Measurements from ENCODE around the gene ANKRD33B. TPM values are rescaled to one million over a fixed set of nuclear protein-coding genes. Genes with fewer than 3 reads are reported as not detected.

ANKRD33B gene
- total RNA-seq, 2 donors from 2014 or later, result 4.1 to 7.4 TPM

- WGBS, result 89% methylated on average over 14 of the region's 14 CpGs
- Histone ChIP-seq H3K27ac (no peak overlapping the region), H3K4me3 (no peak overlapping the region), H3K9me3 (no peaks in the 10 kb centered on the region), H3K27me3 (replicated peaks; ENCODE audit: insufficient read depth) (no peaks in the 10 kb centered on the region), H3K4me1 (replicated peaks) (no peaks in the 10 kb centered on the region), H3K36me3 (peaks cover 0 to 5% of the 10 kb centered on the region in 2 donors)
- intact Hi-C loops (cut with DNase I), result no loop called here
- DNase-seq (ENCODE audit: low spot score), result no peak
- TF ChIP-seq POLR2AphosphoS5 (IDR thresholded peaks at IDR 0.05) (no peak), CTCF (IDR thresholded peaks at IDR 0.05) (no peak), POLR2A (IDR thresholded peaks at IDR 0.05) (no peak)
Measured at GRCh38 chr5:10675177-10675700, 111.4 kb downstream of the ANKRD33B start.

GRCh38 chr5:10676224-10676623 is 112.4 kb downstream of the ANKRD33B start:
- Histone ChIP-seq H3K9me3 (no peaks in the 10 kb centered on the region), H3K4me3 (no peak overlapping the region), H3K36me3 (peaks cover 0 to 5% of the 10 kb centered on the region in 2 donors), H3K27me3 (replicated peaks; ENCODE audit: insufficient read depth) (no peaks in the 10 kb centered on the region), H3K4me1 (replicated peaks) (no peaks in the 10 kb centered on the region), H3K27ac (no peak overlapping the region)
- WGBS, result 69% methylated on average over 4 of the region's 4 CpGs
- intact Hi-C loops (cut with DNase I), result no loop called here
- DNase-seq (ENCODE audit: low spot score), result no peak
- no peak for TF ChIP-seq CTCF (IDR thresholded peaks at IDR 0.05)
- TF ChIP-seq POLR2AphosphoS5 (IDR thresholded peaks at IDR 0.05), result no peak
- no peak for TF ChIP-seq POLR2A (IDR thresholded peaks at IDR 0.05)

GRCh38 chr5:10676946-10677345 is 113.1 kb downstream of the ANKRD33B start:
- intact Hi-C loops (cut with DNase I), result no loop called here
- 95% methylated on average over 1 of the region's 1 CpG for WGBS

GRCh38 chr5:10677533-10677932 is 113.7 kb downstream of the ANKRD33B start:
- 95% methylated on average over 7 of the region's 7 CpGs for WGBS
- Histone ChIP-seq H3K36me3 (peaks cover 0 to 5% of the 10 kb centered on the region in 2 donors), H3K27me3 (replicated peaks; ENCODE audit: insufficient read depth) (no peaks in the 10 kb centered on the region), H3K4me1 (replicated peaks) (no peaks in the 10 kb centered on the region), H3K4me3 (no peak overlapping the region), H3K27ac (no peak overlapping the region), H3K9me3 (no peaks in the 10 kb centered on the region)
- intact Hi-C loops (cut with DNase I), result no loop called here
- TF ChIP-seq CTCF (IDR thresholded peaks at IDR 0.05), result no peak
- TF ChIP-seq POLR2A (IDR thresholded peaks at IDR 0.05), result no peak
- TF ChIP-seq POLR2AphosphoS5 (IDR thresholded peaks at IDR 0.05), result no peak
- DNase-seq (ENCODE audit: low spot score), result no peak

More at GRCh38 chr5:10676946-10677345, 113.1 kb downstream of the ANKRD33B start:
- Histone ChIP-seq H3K4me1 (replicated peaks) (no peaks in the 10 kb centered on the region), H3K9me3 (no peaks in the 10 kb centered on the region), H3K27me3 (replicated peaks; ENCODE audit: insufficient read depth) (no peaks in the 10 kb centered on the region), H3K4me3 (no peak overlapping the region), H3K27ac (no peak overlapping the region), H3K36me3 (peaks cover 0 to 5% of the 10 kb centered on the region in 2 donors)
- TF ChIP-seq POLR2A (IDR thresholded peaks at IDR 0.05) (no peak), POLR2AphosphoS5 (IDR thresholded peaks at IDR 0.05) (no peak), CTCF (IDR thresholded peaks at IDR 0.05) (no peak)
- no peak for DNase-seq (ENCODE audit: low spot score)

GRCh38 chr5:10678244-10678643 is 114.4 kb downstream of the ANKRD33B start:
- DNase-seq (ENCODE audit: low spot score), result no peak
- Histone ChIP-seq H3K27me3 (replicated peaks; ENCODE audit: insufficient read depth) (no peaks in the 10 kb centered on the region), H3K4me3 (no peak overlapping the region)

More at GRCh38 chr5:10678244-10678643, 114.4 kb downstream of the ANKRD33B start:
- peaks cover 3 to 5% of the 10 kb centered on the region in 2 donors for H3K36me3 ChIP-seq
- WGBS, result 84% methylated on average over 2 of the region's 2 CpGs
- TF ChIP-seq CTCF (IDR thresholded peaks at IDR 0.05) (no peak), POLR2AphosphoS5 (IDR thresholded peaks at IDR 0.05) (no peak), POLR2A (IDR thresholded peaks at IDR 0.05) (no peak)
- intact Hi-C loops (cut with DNase I), result no loop called here
- no peaks in the 10 kb centered on the region for H3K4me1 ChIP-seq (replicated peaks)
- H3K9me3 ChIP-seq, result no peaks in the 10 kb centered on the region
- H3K27ac ChIP-seq, result no peak overlapping the region
